ENCODE measurements around the gene GSG1L. TPM values are rescaled to one million over a fixed set of nuclear protein-coding genes. Genes with fewer than 3 reads are reported as not detected.

GSG1L gene
- total RNA-seq, 2 donors from 2014 or later: not detected

DNA sequence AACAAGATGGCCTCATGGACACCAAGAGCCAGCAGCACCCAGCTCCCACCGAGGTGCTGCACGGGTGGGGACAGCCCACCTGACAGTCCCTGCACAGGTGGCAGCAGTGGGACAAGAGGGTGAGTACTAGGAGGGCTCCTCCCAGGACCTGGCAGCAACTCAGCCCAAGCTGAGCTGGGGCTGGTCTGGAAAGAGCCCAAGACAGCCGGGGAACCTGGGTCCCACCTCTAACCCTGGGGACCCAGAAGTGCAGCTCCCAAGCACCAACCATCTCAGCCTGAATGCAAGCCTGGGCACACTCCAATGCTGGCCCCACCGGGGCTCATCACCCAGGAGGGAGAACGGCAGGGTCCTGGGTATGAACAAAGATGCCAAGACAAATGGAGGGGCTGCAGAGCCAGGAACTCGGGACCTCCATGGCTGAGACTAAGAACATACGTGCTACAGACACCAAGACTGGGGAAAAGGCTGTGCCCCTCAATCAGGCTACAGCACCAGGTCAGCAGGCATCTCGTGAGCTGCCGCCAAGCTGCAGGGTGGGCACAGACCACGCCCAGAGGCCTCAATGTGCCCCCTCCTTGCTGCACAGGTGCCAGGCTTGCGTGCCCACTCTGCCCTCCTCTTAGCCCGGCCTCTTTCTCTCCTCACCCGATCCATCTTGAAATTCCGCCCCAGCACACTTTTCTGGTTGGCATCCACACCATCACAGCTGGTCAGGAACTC is 37.5 kb upstream of the GSG1L start:
- no peak overlapping the region for H3K27ac Mint-ChIP-seq
- peaks cover 12 to 27% of the 10 kb centered on the region in 2 donors for H3K36me3 Mint-ChIP-seq (ENCODE audit: insufficient read depth in 2 of 2)
- H3K27me3 Mint-ChIP-seq (ENCODE audit: low read depth): no peaks in the 10 kb centered on the region
- no peak for ATAC-seq (replicated peaks in 1 of 2)
- no peak overlapping the region for H3K4me3 Mint-ChIP-seq
- no peak for DNase-seq
- H3K4me1 Mint-ChIP-seq (ENCODE audit: low read depth): no peaks in the 10 kb centered on the region
- H3K9me3 Mint-ChIP-seq: no peaks in the 10 kb centered on the region

DNA sequence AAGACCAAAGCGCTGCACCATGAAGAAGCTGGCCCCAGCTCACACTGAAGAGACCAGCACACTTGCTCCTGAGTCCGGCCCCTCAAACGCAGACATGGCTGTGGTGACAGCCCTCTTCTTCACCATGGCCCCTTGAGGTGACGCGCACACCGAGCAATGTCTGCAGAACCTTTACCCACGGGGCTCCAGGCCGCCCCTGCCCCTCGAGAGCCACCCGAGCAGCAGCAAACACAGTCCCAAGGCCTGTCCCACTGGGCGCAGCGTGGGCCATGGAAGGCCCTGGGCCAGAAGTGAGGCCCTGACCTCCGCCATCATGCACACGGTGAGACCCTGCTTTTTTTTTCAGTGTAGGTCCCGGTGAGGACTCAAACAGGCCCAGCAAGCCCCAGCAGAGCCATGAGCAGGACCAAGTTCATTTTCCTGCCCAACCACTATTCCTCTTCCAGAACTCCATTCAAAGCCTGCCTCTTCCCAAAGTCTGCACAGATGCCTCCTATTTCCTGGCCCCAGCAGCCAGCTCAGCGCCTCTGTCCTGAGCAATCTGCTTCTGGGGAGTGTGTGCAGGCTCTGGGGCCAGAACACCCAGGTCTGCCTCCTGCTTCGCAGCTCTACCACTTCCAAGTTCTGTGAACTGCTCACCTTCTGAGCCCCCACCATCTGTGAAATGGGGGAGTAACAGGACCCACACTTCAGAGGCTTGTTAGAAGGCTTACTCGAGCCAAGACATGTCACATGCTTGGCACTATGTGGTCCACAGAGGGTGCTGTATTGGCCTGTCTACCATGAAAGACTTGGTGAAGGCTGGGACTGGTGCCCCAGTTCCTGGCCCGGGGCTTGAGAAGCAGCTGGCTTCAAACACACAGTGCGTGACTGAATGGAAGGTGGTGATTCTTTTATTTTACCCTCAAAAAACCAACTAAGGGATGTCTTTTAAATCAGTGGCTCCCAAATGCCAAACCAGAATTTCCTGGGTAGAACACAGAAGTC is 35.7 kb upstream of the GSG1L start:
- ATAC-seq (replicated peaks in 1 of 2): no peak
- Mint-ChIP-seq H3K4me1 (ENCODE audit: low read depth) (no peaks in the 10 kb centered on the region), H3K27me3 (ENCODE audit: low read depth) (no peaks in the 10 kb centered on the region), H3K36me3 (ENCODE audit: insufficient read depth in 2 of 2) (peaks cover 11 to 19% of the 10 kb centered on the region in 2 donors), H3K9me3 (no peaks in the 10 kb centered on the region), H3K4me3 (no peak overlapping the region), H3K27ac (peak overlapping the region; percentile 4)
- no peak for DNase-seq

DNA sequence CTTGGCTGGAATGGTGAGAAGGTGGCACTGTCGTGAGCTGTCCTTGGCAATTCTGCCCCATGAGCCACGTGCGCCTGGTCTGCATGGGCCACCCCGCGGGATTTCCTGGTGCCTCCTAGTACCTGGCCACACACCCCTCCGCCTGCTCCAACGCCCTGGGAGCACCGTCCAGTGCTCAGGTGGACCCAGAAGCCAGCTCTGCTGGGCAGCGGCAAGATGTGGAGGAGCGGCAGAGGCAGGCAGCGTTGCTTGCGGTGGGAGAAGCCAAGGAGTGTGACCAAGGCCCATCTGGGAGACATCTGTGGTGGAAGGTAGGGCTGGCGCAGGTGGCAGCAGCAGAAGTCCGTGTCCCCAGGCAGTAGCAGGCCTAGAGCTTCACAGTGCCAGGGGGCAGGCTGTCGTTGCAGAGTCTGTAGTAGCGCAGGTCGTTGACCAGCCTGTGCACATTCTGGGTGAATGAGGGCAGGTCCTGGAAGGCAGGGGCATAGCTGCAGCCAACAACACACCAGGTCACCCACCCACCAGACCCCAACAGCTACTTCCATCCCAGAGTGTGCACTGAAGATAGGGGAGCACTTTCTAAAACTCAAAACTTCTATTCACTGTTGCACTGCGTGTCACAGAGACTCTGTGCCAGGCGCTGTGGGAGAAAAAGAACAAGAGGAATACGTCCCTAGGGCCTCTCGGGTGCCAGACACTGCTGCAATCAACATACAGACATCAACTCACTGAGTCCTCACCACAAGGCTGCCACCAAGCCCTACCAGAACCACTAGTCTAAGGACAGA is 34.9 kb upstream of the GSG1L start:
- H3K36me3 Mint-ChIP-seq (ENCODE audit: insufficient read depth in 2 of 2): peaks cover 11 to 18% of the 10 kb centered on the region in 2 donors
- no peaks in the 10 kb centered on the region for H3K4me1 Mint-ChIP-seq (ENCODE audit: low read depth)
- no peak overlapping the region for H3K27ac Mint-ChIP-seq
- DNase-seq (no peak), ATAC-seq (replicated peaks in 1 of 2) (no peak)
- H3K9me3 Mint-ChIP-seq: no peaks in the 10 kb centered on the region
- no peak overlapping the region for H3K4me3 Mint-ChIP-seq
- H3K27me3 Mint-ChIP-seq (ENCODE audit: low read depth): no peaks in the 10 kb centered on the region

DNA sequence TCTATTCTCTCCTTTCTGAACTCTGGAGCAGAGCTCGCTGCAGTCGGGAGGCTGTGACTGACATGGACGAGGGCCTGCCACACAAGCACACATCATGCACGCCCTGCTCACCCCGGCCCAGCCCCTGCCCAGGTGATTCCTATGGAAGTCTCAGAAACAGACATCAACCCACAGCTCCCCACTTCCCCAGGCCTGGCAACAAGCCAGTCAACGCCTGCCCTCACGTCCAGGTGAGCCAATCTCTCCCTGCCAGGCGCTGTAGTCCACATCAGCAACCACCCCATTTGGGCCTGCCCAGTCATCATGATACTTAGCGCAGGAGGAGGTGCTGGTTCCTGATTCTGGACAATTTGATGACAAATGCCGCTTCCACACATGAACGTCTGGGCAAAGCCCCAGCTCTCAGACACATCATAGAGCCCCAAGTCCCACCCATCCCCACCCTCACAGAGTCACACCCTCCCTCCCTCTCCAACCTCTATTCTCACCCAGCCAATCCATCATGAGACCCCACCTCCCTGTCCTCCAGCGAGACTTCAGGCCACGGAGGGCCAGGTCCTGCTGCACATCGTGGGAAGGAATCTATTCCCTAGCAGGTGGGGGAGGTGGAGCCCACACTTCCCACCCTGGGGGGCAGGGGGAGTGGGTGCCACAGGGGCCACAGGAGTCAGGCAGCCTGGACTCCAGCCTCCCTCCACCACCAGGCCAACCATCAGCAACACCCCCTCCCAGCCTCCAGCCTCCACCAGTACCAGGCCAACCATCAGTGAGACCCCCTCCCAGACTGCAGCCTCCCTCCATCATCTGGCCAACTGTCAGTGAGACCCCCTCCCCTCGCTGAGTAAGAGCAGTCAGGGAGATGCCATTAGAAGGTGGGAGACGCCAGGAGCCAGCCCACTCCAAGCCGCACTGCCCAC is 33.7 kb upstream of the GSG1L start:
- no peaks in the 10 kb centered on the region for H3K27me3 Mint-ChIP-seq (ENCODE audit: low read depth)
- no peak overlapping the region for H3K4me3 Mint-ChIP-seq
- H3K9me3 Mint-ChIP-seq: no peaks in the 10 kb centered on the region
- DNase-seq: no peak
- H3K36me3 Mint-ChIP-seq (ENCODE audit: insufficient read depth in 2 of 2): peaks cover 8 to 13% of the 10 kb centered on the region in 2 donors
- ATAC-seq (replicated peaks in 1 of 2): no peak
- no peak overlapping the region for H3K27ac Mint-ChIP-seq
- no peaks in the 10 kb centered on the region for H3K4me1 Mint-ChIP-seq (ENCODE audit: low read depth)

DNA sequence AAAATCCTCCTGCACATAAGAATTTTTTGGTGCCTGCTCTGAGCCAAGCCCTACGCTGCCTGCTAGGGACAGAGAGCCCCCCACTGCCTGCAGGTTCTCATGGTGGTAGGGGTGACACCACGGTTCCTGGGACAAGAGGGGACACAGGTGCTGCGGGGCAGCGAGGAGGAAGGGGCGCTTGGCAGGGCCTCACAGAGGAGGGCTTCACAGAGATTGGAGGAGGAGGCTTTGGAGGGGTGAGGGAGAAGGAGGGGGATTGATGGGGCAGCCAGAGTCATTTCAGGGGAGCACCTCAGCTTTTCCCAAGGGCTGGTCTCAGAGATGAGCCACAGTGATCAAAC is 29.8 kb upstream of the GSG1L start:
- H3K27me3 Mint-ChIP-seq (ENCODE audit: low read depth): no peaks in the 10 kb centered on the region
- DNase-seq: no peak
- no peak overlapping the region for H3K4me3 Mint-ChIP-seq
- H3K4me1 Mint-ChIP-seq (ENCODE audit: low read depth): no peaks in the 10 kb centered on the region
- peaks cover 0 to 3% of the 10 kb centered on the region in 2 donors for H3K36me3 Mint-ChIP-seq (ENCODE audit: insufficient read depth in 2 of 2)
- H3K27ac Mint-ChIP-seq: no peak overlapping the region
- no peak for ATAC-seq (replicated peaks in 1 of 2)
- peaks cover 0 to 2% of the 10 kb centered on the region in 2 donors for H3K9me3 Mint-ChIP-seq

DNA sequence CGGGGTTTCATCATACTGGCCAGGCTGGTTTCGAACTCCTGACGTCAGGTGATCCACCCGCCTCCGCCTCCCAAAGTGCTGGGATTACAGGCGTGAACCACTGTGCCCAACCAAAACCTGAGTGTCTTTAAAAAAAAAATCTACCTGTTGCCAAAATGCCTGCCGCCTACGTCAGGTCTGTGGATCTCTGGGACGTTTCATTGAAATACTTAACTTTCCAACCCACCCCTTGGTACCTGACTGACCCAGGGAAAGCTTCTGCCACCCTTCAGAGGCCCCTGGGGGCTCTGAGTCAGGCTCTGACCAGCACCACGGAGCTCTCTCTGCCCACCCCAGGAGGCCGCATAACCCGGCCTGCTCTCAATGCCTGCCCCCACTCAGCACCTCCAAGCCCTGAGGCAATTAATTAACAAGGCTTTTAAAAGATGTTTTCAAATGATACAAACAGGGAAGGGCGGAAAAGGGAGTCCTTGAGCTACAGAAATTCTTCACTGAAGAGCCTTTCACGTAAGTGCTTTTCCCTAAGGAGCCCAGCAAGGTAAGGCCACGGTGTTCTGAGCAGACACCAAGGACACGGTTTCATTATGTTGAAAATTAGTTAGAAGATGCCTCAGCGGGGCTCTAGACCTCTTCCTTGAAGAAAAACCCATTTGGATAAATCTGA is 29.3 kb upstream of the GSG1L start:
- H3K36me3 Mint-ChIP-seq (ENCODE audit: insufficient read depth in 2 of 2): peaks cover 0 to 3% of the 10 kb centered on the region in 2 donors
- no peaks in the 10 kb centered on the region for H3K4me1 Mint-ChIP-seq (ENCODE audit: low read depth)
- no peak overlapping the region for H3K27ac Mint-ChIP-seq
- H3K9me3 Mint-ChIP-seq: peaks cover 0 to 2% of the 10 kb centered on the region in 2 donors
- DNase-seq (no peak), ATAC-seq (replicated peaks in 1 of 2) (no peak)
- H3K27me3 Mint-ChIP-seq (ENCODE audit: low read depth): no peaks in the 10 kb centered on the region
- H3K4me3 Mint-ChIP-seq: no peak overlapping the region

GRCh38 chr16:28091656-28092055 is 28.1 kb upstream of the GSG1L start:
- H3K27ac Mint-ChIP-seq: no peak overlapping the region
- ATAC-seq (replicated peaks in 1 of 2) (no peak), DNase-seq (no peak)
- H3K4me3 Mint-ChIP-seq: no peak overlapping the region
- H3K36me3 Mint-ChIP-seq (ENCODE audit: insufficient read depth in 2 of 2): no peaks in the 10 kb centered on the region
- no peaks in the 10 kb centered on the region for H3K4me1 Mint-ChIP-seq (ENCODE audit: low read depth)
- H3K9me3 Mint-ChIP-seq: peaks cover 0 to 2% of the 10 kb centered on the region in 2 donors
- no peaks in the 10 kb centered on the region for H3K27me3 Mint-ChIP-seq (ENCODE audit: low read depth)

DNA sequence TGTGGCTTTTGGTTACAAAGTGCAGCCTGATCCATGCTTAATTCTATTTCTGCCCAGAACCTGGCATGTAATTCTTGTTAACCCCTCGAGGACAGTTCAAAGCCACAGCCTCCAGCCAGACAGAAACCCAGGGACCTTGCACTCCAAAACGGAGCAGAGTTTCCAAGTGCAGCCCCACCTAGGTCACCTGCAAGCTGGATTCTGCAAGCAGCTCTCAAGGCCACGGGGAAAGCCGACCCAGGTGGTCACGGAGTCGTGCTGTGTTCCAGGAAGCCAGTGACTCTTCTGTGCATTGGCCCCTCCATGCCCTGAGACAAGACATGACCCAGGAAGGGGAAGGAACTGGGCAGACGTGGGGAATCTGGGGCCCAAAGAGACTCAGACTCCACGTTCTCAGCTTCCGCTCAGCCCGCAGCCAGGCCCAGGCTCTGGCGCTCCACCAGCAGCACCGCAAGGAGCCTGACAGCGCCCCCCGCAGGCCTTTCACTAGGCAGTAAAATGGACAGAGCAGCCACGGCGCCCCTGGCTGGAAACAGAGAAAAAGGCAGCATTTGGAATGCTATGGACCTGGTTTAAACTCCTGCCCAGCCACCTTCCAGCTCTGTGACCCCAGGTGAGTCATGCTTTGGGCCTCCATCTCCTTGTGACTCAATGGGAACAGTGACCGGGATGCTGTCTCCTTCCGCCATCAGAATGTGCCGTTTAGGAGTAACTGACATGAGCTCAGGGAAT is 27.3 kb upstream of the GSG1L start:
- H3K4me3 Mint-ChIP-seq: no peak overlapping the region
- DNase-seq (no peak), ATAC-seq (replicated peaks in 1 of 2) (no peak)
- no peaks in the 10 kb centered on the region for H3K27me3 Mint-ChIP-seq (ENCODE audit: low read depth)
- no peak overlapping the region for H3K27ac Mint-ChIP-seq
- H3K4me1 Mint-ChIP-seq (ENCODE audit: low read depth): no peaks in the 10 kb centered on the region
- peaks cover 0 to 2% of the 10 kb centered on the region in 2 donors for H3K9me3 Mint-ChIP-seq
- no peaks in the 10 kb centered on the region for H3K36me3 Mint-ChIP-seq (ENCODE audit: insufficient read depth in 2 of 2)

GRCh38 chr16:28089992-28090365 is 26.5 kb upstream of the GSG1L start:
- H3K9me3 Mint-ChIP-seq: peaks cover 0 to 2% of the 10 kb centered on the region in 2 donors
- DNase-seq: no peak
- no peak overlapping the region for H3K4me3 Mint-ChIP-seq
- peak in 1 of 2 donors; percentile 10 for ATAC-seq (replicated peaks in 1 of 2)
- no peaks in the 10 kb centered on the region for H3K36me3 Mint-ChIP-seq (ENCODE audit: insufficient read depth in 2 of 2)
- H3K4me1 Mint-ChIP-seq (ENCODE audit: low read depth): no peaks in the 10 kb centered on the region
- peak overlapping the region; percentile 59 for H3K27ac Mint-ChIP-seq
- no peaks in the 10 kb centered on the region for H3K27me3 Mint-ChIP-seq (ENCODE audit: low read depth)

- H3K27ac Mint-ChIP-seq: peak overlapping the region; percentile 29
- no peaks in the 10 kb centered on the region for H3K36me3 Mint-ChIP-seq (ENCODE audit: insufficient read depth in 2 of 2)
- H3K9me3 Mint-ChIP-seq: peaks cover 0 to 2% of the 10 kb centered on the region in 2 donors
- no peaks in the 10 kb centered on the region for H3K27me3 Mint-ChIP-seq (ENCODE audit: low read depth)
- H3K4me1 Mint-ChIP-seq (ENCODE audit: low read depth): no peaks in the 10 kb centered on the region
- ATAC-seq (replicated peaks in 1 of 2) (peak; percentile 20 to 39), DNase-seq (no peak)
- no peak overlapping the region for H3K4me3 Mint-ChIP-seq
These were observed 25.9 kb upstream of the GSG1L start for GRCh38 chr16:28089205-28089991.
